GM18505 (cell line): Measurements from ENCODE around the gene NRG2.

Experiments used
- ATAC-seq: cut with Tn5 transposase; IDR thresholded peaks from one replicate; pipeline ENCODE4 v1.9.1; 2021; ENCODE audit not compliant: unreplicated experiment
- POLR2A ChIP-seq: IDR thresholded peaks from 4 replicates; pipeline ENCODE4 v1.6.1; 2011; ENCODE audit warnings: borderline replicate concordance; ENCODE audit not compliant: insufficient read depth, insufficient read length; ENCODE audit errors: extremely low read depth

NRG2 gene

DNA sequence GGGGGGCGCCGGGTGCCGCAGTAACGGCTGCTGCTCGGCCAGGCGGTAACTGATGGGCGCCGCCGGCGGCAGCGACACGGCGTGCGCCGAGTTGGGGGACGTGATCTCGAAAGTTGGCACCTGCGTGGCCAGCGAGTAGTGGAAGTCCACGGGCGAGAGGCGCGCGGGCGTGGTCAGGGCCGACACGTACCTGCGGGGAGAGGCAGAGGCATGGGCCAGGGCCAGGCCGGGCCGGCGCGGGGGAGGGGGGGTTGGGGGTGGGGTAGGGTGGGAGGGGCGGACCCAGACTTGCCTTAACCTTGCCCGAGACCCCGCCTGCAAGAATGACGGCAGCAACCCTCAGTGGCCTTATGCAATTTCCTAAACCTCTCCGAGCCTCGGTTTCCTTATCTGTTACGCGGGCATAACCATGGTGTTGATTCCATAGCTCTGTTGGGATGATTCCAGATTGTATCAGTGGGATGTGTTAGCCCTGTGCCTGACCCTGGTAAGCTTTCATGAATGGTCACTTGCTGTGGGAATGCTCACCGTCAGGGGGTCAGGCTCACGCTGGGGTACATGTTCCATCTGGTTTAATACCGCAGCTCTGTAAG, 194.5 kb downstream of the NRG2 start:
- peak; percentile 21 for ATAC-seq
- no peak for TF ChIP-seq POLR2A

DNA sequence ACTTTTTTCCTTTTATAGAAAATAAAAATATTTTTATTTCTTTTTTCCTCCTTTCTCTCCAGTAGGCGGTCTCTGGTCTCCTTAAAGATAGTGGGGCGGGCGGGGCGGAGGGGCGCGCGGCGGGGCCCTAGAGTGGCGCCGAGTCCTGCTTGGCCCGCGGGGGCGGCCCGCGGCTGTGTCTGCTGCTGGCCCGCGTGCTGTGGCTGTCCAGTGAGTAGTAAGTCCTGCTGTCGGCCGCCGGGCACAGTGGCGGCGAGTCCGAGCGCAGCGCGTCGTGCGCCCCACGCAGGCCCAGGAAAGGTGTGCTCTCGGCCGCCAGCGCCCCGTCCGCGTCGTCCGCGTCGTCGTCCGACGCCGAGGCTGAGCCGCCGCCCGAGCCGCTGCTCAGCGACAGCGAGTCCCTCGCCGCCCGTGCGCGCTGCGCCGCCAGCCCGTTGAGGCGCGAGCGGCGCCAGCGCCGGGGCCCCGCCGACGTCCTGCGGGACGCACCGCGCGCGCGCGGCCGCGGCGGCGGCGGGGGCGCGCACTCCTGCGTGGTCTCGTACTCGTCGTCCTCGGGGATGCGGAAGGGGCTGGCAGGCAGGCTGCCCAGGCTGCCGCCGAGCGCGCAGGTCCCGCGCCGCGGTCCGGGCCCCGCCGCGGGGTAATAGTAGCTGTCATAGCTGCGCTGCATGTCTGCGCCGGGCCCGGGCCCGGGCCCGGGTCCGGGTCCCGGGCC, 195.2 kb downstream of the NRG2 start:
- ATAC-seq, result peak; percentile 58
- TF ChIP-seq POLR2A, result peak; percentile 75

DNA sequence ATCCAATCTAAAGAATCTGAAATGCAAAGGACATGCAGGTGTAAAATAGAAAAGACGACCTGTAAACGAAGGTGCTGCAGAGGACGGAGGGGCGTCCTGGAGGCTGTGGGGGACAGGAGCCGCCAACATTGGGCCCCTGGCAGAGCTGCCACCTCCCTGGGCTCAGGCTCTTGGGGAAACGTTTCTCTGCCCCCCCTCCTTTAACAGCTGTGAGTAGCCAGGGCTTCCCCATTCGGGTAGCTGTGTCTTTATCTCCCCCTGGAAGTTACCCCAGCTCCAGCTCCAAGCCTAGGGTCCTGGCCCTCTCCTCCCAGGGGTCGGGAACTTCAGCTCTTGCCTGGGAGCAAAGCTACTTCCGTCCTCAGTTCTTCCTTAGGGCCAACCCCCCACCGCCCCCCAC, 196.0 kb downstream of the NRG2 start:
- no peak for ATAC-seq
- no peak for TF ChIP-seq POLR2A

DNA sequence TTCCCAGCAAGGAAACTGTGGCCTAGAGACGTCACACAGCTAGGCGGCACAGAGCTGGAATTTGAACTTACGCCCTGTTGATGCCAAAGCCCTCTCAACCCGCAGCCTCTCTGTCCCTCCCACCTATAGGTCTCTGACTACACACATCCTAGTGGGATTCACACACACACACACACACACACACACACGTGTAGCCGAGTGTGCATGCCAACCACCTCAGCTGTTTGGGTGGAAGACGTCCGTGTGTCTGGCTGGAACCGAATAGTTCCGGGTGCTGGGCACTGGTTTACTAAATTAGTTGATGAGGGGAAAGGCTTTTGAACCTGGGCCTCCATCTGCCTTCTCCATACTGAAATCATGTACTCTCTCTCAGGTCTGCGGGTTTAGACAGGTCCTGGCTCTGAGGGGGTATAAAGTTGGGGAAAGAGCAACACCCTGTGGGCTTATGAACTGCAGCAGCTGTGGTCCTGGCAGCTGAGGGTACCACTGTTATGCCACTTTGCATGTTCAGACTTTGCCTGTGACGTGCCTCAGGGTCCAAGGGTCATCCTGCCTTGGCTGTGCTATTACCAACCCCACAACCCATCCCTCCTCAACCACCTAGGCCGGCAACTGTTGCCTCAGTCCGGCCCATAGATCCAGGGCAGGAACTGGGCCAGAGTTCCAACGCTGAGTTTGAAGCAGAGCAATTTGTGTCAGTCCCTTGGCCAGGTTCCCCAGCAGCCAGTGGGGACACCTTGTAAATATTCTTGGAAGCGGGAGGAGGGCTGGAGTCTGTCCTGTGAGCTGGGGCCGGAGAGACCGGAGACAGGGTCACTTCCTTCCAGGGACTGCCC, 197.0 kb downstream of the NRG2 start:
- ATAC-seq, result no peak
- TF ChIP-seq POLR2A, result no peak

DNA sequence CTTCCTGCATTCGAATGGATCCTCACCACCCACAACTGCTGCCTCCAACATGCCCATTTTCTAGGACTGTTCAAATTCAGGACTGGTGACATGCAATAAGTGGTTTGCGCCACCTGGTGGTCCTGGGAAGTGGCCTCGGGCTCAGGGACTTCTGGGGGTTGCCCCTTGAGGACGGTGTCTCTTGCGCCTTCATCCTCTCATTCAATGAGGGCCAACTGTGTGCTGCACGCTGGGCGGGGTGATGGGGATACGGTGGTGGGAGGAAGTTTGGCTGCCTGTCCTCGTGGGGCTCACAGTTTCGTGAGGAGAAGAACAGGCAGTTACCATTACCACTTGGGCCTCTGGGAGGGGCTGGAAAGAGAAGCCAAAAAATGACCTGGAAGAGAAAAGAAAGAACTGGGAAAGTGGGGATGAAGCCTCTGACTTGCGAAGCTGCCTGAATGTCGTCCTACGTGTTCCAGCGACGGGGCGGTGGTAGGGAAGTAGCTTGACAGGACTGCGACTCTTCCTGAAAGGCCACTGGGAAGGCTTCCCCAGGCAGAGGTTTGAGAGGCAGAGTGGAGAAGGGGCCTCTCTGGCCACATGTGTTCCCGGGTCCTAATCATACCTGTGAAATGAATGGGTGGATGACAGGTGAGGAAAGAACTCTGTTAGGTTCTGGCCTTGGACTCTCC, 198.5 kb downstream of the NRG2 start:
- no peak for TF ChIP-seq POLR2A

DNA sequence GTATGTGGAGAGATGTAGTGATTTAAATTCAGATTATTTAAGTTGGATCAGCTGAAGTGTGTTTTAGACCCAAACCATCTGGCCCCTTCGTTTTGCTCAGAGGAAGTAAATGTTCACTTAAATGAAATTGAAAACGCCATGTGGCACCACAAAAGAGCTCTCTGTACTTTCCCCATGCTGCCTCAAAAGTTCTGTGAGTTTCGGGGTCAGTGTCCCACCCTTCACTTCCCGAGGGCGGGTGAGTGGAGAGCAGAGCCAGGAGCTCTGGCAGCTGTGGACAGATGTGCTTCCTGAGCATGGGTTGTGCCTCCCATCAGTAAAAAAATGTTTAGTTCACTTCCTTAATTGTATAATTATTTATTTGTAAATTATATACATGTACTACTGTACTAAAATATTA, 199.1 kb downstream of the NRG2 start:
- no peak for ATAC-seq
- TF ChIP-seq POLR2A, result no peak

More for the DNA sequence above, 198.5 kb downstream of the NRG2 start:
- peak; percentile 40 for ATAC-seq

DNA sequence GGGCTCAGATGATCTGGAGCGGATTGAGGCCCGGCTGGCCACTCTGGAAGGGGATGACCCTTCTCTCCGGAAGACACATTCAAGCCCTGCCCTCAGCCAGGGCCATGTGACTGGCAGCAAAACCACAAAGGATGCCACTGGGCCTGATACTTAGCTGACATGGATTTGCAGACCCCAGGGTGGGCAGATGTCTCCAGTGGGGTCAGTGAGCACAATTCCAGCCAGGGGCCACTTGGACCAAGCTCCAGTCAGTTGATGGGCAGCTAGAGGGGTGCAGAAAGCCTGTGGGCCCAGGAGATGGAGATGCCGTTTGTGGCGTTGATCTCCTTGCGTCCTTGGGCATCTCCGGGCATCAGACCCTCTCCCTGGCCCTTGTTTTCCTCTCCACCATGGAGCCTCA, 200.8 kb downstream of the NRG2 start:
- TF ChIP-seq POLR2A, result no peak
- no peak for ATAC-seq

DNA sequence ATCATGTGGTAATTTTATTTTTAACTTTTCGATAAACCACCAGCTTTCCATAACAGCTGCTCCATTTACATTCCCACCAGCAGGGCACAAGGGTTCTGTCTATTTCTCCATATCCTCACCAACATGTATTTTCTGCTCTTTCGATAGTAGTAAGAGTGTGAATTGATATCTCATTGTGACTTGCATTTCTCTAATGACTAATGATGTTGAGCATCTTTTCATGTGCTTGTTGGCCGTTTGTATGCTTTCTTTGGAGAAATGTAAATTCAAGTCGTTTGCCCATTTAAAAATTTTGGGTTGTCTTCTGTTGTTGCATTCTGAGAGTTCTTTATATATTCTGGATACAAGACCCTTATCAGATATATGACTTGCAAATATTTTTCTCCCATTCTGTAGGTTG, 201.6 kb downstream of the NRG2 start:
- TF ChIP-seq POLR2A, result no peak
- ATAC-seq, result no peak

DNA sequence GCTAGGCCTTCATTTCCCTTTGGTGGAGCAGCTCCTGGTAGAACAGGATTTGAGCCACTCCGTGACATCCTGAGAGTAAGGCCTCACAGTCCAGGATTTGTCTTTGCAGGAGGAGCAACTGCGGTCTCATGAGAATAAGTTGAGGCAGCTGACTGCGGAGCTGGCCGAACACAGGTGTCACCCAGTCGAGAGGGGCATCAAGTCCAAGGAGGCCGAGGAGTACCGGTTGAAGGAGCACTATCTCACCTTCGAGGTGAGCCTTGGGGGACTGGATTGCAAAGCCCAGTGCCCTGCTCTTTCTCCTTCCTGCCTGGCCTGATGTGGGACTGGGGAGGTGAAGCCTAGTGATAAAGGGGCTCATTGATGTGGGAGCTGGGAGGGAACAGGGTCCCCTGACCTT, 203.2 kb downstream of the NRG2 start:
- no peak for TF ChIP-seq POLR2A
- no peak for ATAC-seq

DNA sequence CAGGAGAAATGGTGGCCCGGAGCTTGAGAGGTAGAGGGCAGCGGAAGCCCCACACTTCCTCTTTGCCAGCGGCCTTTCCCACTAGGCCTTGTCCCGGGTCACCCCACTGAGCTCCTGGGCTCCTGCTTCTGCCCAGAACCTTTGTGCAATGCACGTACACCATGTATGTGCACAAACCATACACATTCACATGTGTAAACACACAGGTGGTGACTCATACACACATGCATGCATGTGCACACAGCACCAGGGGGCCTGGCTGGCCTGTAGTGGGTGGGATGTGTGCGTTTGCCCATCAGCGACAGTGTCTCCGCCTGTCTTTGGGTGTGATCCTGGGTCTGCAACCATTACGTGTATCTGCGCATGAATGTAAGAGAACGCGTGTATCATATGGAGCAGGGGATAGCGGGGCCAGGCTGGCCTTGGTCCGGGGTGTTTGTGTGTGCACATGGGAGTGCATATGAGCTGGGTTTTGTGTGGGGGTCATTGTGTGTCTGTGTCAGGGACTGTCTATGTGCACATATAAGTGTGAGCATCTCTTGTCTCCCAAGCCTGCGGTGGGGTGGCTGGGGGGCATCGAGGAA, 203.8 kb downstream of the NRG2 start:
- no peak for TF ChIP-seq POLR2A

DNA sequence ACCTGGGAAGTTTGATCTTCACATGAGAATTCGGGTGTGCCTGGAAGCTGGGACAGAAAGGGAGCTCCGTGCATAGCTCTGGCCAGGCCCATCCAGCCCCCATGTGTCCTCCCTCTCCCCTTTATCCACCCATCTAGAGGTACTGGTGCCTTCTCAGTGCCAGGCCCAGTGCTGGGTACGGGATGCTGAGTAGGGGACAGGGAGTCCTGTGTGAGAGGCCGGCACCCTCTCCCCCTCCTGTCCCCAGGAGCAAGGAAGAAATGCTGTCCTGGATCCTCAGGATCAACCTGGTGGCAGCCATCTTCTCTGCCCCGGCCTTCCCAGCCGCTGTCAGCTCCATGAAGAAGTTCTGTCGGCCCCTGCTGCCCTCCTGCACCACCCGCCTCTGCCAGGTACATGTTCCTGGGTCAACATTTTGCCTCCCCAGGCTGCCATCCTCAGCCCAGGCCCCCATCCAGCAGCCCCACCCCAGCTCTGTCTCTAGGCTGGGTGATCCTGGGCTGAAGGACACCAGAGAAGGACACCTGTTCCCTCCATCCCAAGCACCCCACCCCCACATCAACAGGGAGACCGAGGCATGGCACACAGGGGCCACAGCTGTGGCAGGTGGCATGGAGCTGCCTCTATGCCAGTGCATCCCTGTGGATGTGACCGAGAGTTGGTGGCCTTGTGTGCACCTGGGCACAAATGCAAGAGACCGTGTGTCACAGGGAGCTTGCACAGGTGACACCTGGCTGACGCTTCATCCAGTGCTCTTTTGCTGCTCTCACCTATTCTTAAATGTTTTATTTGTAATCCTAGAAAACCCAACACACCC, 204.5 kb downstream of the NRG2 start:
- ATAC-seq, result no peak

More for the DNA sequence above, 203.8 kb downstream of the NRG2 start:
- ATAC-seq, result no peak

DNA sequence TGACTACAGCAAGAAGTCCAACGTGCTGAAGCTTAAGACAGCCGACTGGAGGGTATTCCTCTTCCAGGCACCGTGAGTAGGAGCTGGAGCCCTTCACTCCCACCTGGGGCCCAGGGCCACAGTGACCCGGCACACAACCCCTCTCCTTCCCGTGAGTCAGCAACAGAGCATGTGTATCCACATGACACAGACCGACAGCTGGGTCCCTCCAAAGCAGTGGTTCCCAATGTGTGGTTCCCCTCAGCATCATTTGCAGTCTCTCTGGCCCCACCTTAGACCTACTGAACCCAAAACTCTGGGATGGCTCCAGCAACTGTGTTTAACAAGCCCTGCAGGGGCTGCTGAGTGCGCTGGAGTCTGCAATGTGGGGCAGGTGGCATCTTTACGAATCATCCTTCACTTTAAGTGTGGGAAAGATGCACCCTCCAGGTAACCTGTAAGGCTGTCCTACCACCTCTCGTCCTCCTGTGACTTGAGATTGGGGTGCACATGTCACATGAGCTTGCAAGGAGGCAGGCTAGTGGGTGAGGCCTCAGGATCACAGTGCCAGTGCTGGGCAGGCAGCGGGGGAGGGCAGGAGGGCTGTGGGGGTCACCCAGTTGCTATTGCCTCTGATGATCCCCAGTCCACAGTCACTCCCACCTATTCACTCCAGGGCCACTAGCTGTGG, 205.3 kb downstream of the NRG2 start:
- no peak for ATAC-seq

More for the DNA sequence above, 204.5 kb downstream of the NRG2 start:
- no peak for TF ChIP-seq POLR2A

More for the DNA sequence above, 205.3 kb downstream of the NRG2 start:
- no peak for TF ChIP-seq POLR2A
